KMS-11 (cell line): ENCODE results near the gene BCL2L1.

Experiments
- H2AFZ ChIP-seq: fragments of 200-600 bp; sonication (generic); 2 replicates; pipeline ENCODE4 v1.6.1; 2016; ENCODE audit warnings: antibody characterized with exemption, mixed run types, low read depth
- H3K27ac ChIP-seq: fragments of 200-600 bp; sonication (generic); 2 replicates; pipeline ENCODE4 v1.6.1; 2016; ENCODE audit warnings: mild to moderate bottlenecking, mixed run types
- H3K27me3 ChIP-seq: fragments of 200-600 bp; sonication (generic); 2 replicates; pipeline ENCODE4 v1.6.1; 2017; ENCODE audit warnings: mild to moderate bottlenecking, low read depth, mixed run types, moderate library complexity; ENCODE audit not compliant: insufficient read depth
- H3K36me3 ChIP-seq: fragments of 200-600 bp; sonication (generic); 2 replicates; pipeline ENCODE4 v1.6.1; 2017; ENCODE audit warnings: mild to moderate bottlenecking, mixed run types; ENCODE audit not compliant: insufficient read depth
- H3K4me1 ChIP-seq: fragments of 200-600 bp; sonication (generic); 2 replicates; pipeline ENCODE4 v1.6.1; 2016; ENCODE audit warnings: mild to moderate bottlenecking, low read depth, mixed run types; ENCODE audit not compliant: poor library complexity, severe bottlenecking
- H3K4me2 ChIP-seq: fragments of 200-600 bp; sonication (generic); 2 replicates; pipeline ENCODE4 v1.7.0; 2016; ENCODE audit warnings: mild to moderate bottlenecking, mixed run types
- H3K4me3 ChIP-seq: fragments of 200-600 bp; sonication (generic); IDR thresholded peaks from 2 replicates; pipeline ENCODE4 v1.6.1; 2017; ENCODE audit warnings: low read depth, low read length, mixed read lengths; ENCODE audit not compliant: insufficient read depth
- H3K79me2 ChIP-seq: fragments of 200-600 bp; sonication (generic); 2 replicates; pipeline ENCODE4 v1.6.1; 2016; ENCODE audit warnings: low read depth, mixed run types; ENCODE audit not compliant: insufficient read depth
- H3K9ac ChIP-seq: fragments of 200-600 bp; sonication (generic); 2 replicates; pipeline ENCODE4 v1.6.1; 2016; ENCODE audit warnings: mild to moderate bottlenecking, mixed run types
- H4K20me1 ChIP-seq: fragments of 200-600 bp; sonication (generic); 2 replicates; pipeline ENCODE4 v1.6.1; 2016; ENCODE audit warnings: mild to moderate bottlenecking, mixed run types; ENCODE audit not compliant: insufficient read depth
- TF ChIP-seq, protein P1 (sequence below): fragments of 200-600 bp; sonication (generic); conservative IDR thresholded peaks from 2 replicates; pipeline ENCODE4 v1.6.1; 2017; ENCODE audit warnings: low read depth, mild to moderate bottlenecking, antibody characterized with exemption, low read length, moderate library complexity, mixed read lengths

The BCL2L1 gene

DNA sequence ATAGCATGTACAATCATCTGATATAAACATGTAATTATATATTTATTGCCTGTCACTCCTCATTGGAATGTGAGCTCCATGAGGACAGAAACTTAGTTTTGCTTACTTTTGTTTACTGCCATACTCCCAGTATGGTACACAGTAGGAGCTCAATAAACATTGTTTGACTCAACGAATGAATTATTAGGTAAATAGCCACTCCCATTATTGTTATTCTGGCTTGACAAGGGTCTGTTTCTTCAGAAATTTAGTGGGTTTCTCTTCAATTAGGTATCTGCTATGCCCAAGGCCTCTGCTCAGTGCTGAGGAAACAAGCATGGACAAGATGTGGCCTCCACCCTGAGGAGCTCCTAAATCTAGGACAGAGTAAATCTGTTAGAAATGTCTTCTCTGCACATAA lies 6.3 kb downstream of the BCL2L1 start:
- no peaks in the 10 kb centered on the region for H3K27me3 ChIP-seq
- H3K36me3 ChIP-seq, result no peaks in the 10 kb centered on the region
- H3K27ac ChIP-seq, result no peak overlapping the region
- H3K4me1 ChIP-seq, result peaks cover 98% of the 10 kb centered on the region
- H3K9ac ChIP-seq, result no peak overlapping the region
- H3K79me2 ChIP-seq, result peaks cover 84% of the 10 kb centered on the region; the same call in 1 of the 2 replicates
- H3K4me2 ChIP-seq, result peak overlapping the region; percentile 88; the same call in 1 of the 2 replicates
- no peaks in the 10 kb centered on the region for H4K20me1 ChIP-seq
- no peak overlapping the region for H3K4me3 ChIP-seq
- H2AFZ ChIP-seq, result no peak overlapping the region
- TF ChIP-seq, protein P1, sequence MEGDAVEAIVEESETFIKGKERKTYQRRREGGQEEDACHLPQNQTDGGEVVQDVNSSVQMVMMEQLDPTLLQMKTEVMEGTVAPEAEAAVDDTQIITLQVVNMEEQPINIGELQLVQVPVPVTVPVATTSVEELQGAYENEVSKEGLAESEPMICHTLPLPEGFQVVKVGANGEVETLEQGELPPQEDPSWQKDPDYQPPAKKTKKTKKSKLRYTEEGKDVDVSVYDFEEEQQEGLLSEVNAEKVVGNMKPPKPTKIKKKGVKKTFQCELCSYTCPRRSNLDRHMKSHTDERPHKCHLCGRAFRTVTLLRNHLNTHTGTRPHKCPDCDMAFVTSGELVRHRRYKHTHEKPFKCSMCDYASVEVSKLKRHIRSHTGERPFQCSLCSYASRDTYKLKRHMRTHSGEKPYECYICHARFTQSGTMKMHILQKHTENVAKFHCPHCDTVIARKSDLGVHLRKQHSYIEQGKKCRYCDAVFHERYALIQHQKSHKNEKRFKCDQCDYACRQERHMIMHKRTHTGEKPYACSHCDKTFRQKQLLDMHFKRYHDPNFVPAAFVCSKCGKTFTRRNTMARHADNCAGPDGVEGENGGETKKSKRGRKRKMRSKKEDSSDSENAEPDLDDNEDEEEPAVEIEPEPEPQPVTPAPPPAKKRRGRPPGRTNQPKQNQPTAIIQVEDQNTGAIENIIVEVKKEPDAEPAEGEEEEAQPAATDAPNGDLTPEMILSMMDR, result no peak

DNA sequence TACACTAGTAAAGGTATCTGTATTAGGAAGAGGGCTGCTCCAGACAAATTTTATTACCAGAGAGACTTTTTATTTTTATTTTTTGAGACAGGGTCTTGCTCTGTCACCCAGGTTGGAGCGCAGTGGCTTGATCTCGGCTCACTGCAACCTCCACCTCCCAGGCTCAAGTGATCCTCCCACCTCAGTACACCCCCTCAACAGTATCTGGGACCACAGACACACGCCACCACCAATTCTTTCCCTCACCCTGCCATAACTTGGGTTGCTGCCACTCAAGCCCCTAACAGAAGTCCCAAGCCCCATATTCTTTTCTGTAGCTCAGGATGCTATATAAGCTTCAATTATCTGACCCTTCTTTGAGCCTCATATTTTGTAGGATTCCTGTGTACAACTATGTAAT lies 6.9 kb downstream of the BCL2L1 start:
- H3K36me3 ChIP-seq, result no peaks in the 10 kb centered on the region
- H2AFZ ChIP-seq, result no peak overlapping the region
- no peak overlapping the region for H3K4me3 ChIP-seq
- no peak overlapping the region for H3K4me2 ChIP-seq
- TF ChIP-seq, protein P1, result no peak
- no peak overlapping the region for H3K9ac ChIP-seq
- peaks cover 82% of the 10 kb centered on the region; the same call in 1 of the 2 replicates for H3K79me2 ChIP-seq
- H3K27me3 ChIP-seq, result no peaks in the 10 kb centered on the region
- no peaks in the 10 kb centered on the region for H4K20me1 ChIP-seq
- no peak overlapping the region for H3K27ac ChIP-seq
- peaks cover 98% of the 10 kb centered on the region for H3K4me1 ChIP-seq

DNA sequence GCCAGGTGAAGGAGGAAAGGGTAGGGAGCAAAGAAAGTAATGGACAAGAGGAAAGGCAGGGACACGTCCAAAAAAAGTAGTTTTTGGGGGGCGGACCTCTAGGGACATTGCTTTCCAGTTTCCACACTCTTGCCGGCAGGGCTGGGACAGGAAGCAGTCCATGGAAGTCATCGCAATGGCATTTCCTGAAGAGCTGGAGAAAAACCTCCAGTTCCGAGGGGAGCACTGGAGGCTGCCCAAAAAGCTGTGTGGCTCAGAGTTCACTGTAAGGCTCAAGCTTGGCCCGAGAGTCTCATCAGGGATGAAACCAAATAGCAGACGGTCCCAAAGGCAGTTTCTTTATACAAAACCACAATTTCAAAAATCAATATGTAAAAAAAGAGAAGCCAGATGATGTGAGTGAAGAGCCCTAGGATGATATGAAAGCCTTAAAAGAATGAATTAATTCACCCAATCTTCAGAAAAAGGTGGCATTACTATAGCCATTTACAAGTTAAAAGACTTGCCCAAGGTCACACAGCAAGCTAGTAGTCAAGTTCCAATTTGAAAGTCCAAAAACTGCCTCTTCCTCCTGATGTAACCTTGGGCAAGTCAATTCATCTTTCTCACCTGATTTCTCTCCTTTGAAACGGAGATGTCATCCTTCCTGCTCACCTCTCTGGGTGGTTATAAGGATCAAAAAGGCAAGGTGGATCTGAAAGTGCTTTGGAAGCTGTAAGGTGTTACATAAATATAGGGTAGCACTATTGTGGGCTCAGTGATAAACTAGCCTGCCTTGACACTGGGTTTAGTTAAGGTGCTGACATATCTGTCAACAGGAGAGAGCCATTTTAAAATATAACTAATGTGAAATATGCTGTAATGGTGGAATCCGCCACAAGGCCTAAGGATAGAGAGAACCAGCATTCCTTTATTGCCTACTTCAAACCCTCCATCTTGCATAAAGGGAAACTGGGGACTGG lies 9.1 kb downstream of the BCL2L1 start:
- peak overlapping the region; percentile 37; the same call in 1 of the 2 replicates for H3K27ac ChIP-seq

DNA sequence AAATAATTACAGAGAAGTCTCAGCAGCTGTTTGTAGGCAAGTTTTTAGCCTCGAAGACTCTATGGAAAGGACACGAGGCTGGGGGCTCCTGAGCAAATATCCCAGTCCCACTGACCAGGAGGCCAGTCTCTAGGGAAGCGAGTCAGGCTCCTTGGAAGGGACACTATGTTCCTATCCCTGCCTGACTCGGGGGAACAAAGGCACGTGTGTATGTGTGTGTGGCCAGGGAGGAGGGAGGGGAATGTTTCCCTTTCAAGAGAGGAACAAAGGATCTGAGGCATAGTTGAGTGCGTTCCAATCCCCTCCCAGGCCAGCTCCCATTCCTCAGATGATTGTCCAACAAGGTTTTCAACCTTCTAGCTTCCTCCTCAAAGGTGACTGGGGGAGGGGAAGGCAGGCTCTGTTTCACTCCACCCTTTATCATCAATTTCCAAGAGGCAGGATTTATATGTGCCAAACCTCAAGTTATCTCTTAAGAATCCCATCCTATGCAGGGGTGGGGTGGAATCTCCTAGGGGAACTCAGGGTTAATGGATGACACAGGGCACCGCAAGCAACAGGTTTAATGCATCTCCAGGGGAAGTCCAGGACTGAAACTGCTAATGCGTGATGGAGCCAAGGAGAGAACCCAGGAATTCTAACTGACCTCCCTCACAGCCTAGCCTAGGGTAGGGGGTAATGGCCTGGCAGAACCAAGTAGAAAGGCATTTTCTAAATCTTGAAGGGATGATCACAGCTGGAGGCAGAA lies 9.9 kb downstream of the BCL2L1 start:
- Histone ChIP-seq H4K20me1 (no peaks in the 10 kb centered on the region), H3K9ac (no peak overlapping the region), H3K79me2 (peaks cover 67% of the 10 kb centered on the region), H3K4me1 (peaks cover 98% of the 10 kb centered on the region), H3K27ac (peak overlapping the region; percentile 86; the same call in 1 of the 2 replicates), H3K4me3 (no peak overlapping the region), H2AFZ (no peak overlapping the region), H3K36me3 (no peaks in the 10 kb centered on the region), H3K4me2 (peak overlapping the region; percentile 64), H3K27me3 (no peaks in the 10 kb centered on the region)
- TF ChIP-seq, protein P1, result no peak

More for the DNA sequence above, 9.1 kb downstream of the BCL2L1 start:
- Histone ChIP-seq H3K4me2 (peak overlapping the region; percentile 64), H2AFZ (no peak overlapping the region), H3K79me2 (peaks cover 73% of the 10 kb centered on the region), H3K9ac (no peak overlapping the region; the same call in 1 of the 2 replicates), H3K36me3 (no peaks in the 10 kb centered on the region), H3K4me1 (peaks cover 98% of the 10 kb centered on the region), H3K27me3 (no peaks in the 10 kb centered on the region), H4K20me1 (no peaks in the 10 kb centered on the region), H3K4me3 (no peak overlapping the region)
- TF ChIP-seq, protein P1, result no peak
